Endothelial cell of umbilical vein (primary cell): ENCODE measurements around the gene CCDC182. TPM values are rescaled to one million over a fixed set of nuclear protein-coding genes. Genes with fewer than 3 reads are reported as not detected.

Source experiments
- BruUV-seq: library from RNA; stranded (reverse); fragments of 400-500 nt; replicated peaks from 2 replicates; lab custom pipeline; 2021; lab: Mats Ljungman, UMichigan
- CTCF ChIA-PET: fragments of 300-600, 350-600 bp; sonication (Branson Sonifier 250); formaldehyde crosslinking; loops from one replicate; lab custom pipeline; 2021; ENCODE audit warnings: antibody characterized with exemption, inconsistent platforms; lab: Charles Lee
- POLR2A ChIA-PET: fragments of 300-600, 350-600 bp; sonication (Branson Sonifier 250); formaldehyde crosslinking; loops from one replicate; lab custom pipeline; 2021; ENCODE audit warnings: antibody characterized with exemption, inconsistent platforms; lab: Charles Lee
- DNase-seq: peaks from one replicate; pipeline ENCODE4 v3.0.0-alpha.2; 2011; ENCODE audit warnings: low read depth, low spot score
- FAIRE-seq: peaks from 2 replicates; lab custom pipeline; 2011; peaks lifted over from hg19 to GRCh38; lab: Jason Lieb, UNC
- H2AFZ ChIP-seq: 2 replicates; pipeline ENCODE4 v1.6.0; 2012; ENCODE audit warnings: low read depth, low read length, control low read depth, inconsistent platforms
- H3K27ac ChIP-seq: 2 replicates; pipeline ENCODE4 v1.5.1; 2011; ENCODE audit warnings: low read depth, mild to moderate bottlenecking, control low read depth, low read length, moderate library complexity; ENCODE audit not compliant: insufficient read depth
- H3K27me3 ChIP-seq, 2 experiments: 2 replicates each; pipeline versions ENCODE4 v1.6.0 to v1.6.1; 2011; ENCODE audit warnings: low read length in 2 of 2, mixed read lengths in 1 of 2; ENCODE audit not compliant: control insufficient read depth in 2 of 2, insufficient read depth in 2 of 2
- H3K36me3 ChIP-seq, 2 experiments: 2 replicates in 1 of 2; 3 replicates in 1 of 2; pipeline ENCODE4 v1.5.1; 2011; ENCODE audit warnings: low read length in 2 of 2, mild to moderate bottlenecking in 1 of 2, moderate library complexity in 1 of 2; ENCODE audit not compliant: control insufficient read depth in 2 of 2, insufficient read depth in 2 of 2; ENCODE audit errors: extremely low read depth in 1 of 2
- H3K4me1 ChIP-seq: 3 replicates; pipeline ENCODE4 v1.5.1; 2011; ENCODE audit warnings: mild to moderate bottlenecking, low read length; ENCODE audit not compliant: control insufficient read depth, insufficient read depth; ENCODE audit errors: extremely low read depth
- H3K4me2 ChIP-seq: 2 replicates; pipeline ENCODE4 v1.6.1; 2011; ENCODE audit warnings: low read length, control low read depth, mixed read lengths; ENCODE audit not compliant: insufficient read depth
- H3K4me3 ChIP-seq, 3 experiments: fragments of 200-600 bp in 1 of 3; sonication (generic), shearing (Covaris generic) in 1 of 3; replicated peaks in 1 of 3; 2 replicates each; pipeline ENCODE4 v1.5.1; 2011 to 2016; ENCODE audit warnings: control low read depth in 3 of 3, low read length in 3 of 3, mild to moderate bottlenecking in 2 of 3, inconsistent platforms in 1 of 3, low read depth in 1 of 3, moderate library complexity in 1 of 3; ENCODE audit not compliant: insufficient read depth in 1 of 3
- H3K79me2 ChIP-seq: 2 replicates; pipeline ENCODE4 v1.6.0; 2012; ENCODE audit warnings: low read length, inconsistent platforms; ENCODE audit not compliant: control insufficient read depth, insufficient read depth
- H3K9ac ChIP-seq: replicated peaks from 2 replicates; pipeline ENCODE3; 2011; ENCODE audit warnings: low read length, control low read depth; ENCODE audit not compliant: insufficient read depth; ENCODE audit errors: extremely low read depth
- H3K9me1 ChIP-seq: replicated peaks from 3 replicates; pipeline ENCODE4 v1.6.0; 2011; ENCODE audit warnings: mild to moderate bottlenecking, low read length; ENCODE audit not compliant: control insufficient read depth, insufficient read depth; ENCODE audit errors: extremely low read depth
- H3K9me3 ChIP-seq: replicated peaks from 2 replicates; pipeline ENCODE4 v1.5.1; 2012; ENCODE audit warnings: low read length, inconsistent platforms; ENCODE audit not compliant: control insufficient read depth, insufficient read depth
- H4K20me1 ChIP-seq: replicated peaks from 2 replicates; pipeline ENCODE3; 2011; ENCODE audit warnings: mild to moderate bottlenecking, low read length; ENCODE audit not compliant: control insufficient read depth, insufficient read depth; ENCODE audit errors: extremely low read depth
- MYC ChIP-seq: IDR thresholded peaks from one replicate; pipeline ENCODE4 v1.6.1; 2011; ENCODE audit warnings: mild to moderate bottlenecking, low read depth, low read length
- dilution Hi-C: fragments of 300-500 bp; cut with MboI; formaldehyde crosslinking; loops from one replicate; pipeline ENCODE4 v1.15.0; 2019; ENCODE audit warnings: low sequenced_read_pairs; ENCODE audit not compliant: extremely low pct_ligation_motif_present
- intact Hi-C: fragments of 100-400 bp; cut with micrococcal nuclease; formaldehyde crosslinking; loops from one replicate; pipeline ENCODE4 v1.10.0; 2022
- polyA plus RNA-seq, 4 experiments: library from polyadenylated mRNA; depleted of rRNA in 3 of 4; stranded (reverse) in 3 of 4; unstranded in 1 of 4; fragments of >200 nt; gene quantifications; 2 replicates each; pipeline versions ENCODE4 v1.2.1 to v1.2.3, GENCODE V29; 2011 to 2012; ENCODE audit warnings: missing spikeins in 1 of 4
- small RNA-seq: library from RNA; depleted of rRNA; stranded (forward); fragments of <200 nt; gene quantifications from one replicate; pipeline ENCODE3, GENCODE V24; 2012; ENCODE audit warnings: low replicate concordance, low read depth; ENCODE audit not compliant: insufficient read depth, insufficient read length
- total RNA-seq: library from RNA; stranded (reverse); gene quantifications from 2 replicates; pipeline ENCODE4 v1.2.3, GENCODE V29; 2021

The CCDC182 gene
- total and polyA plus RNA-seq, 2 donors (not counting 3 experiments of a cell fraction or from before 2014, with no cell fraction given): not detected

- H3K4me1 ChIP-seq: no peaks in the 10 kb centered on the region
- no peaks in the 10 kb centered on the region for H4K20me1 ChIP-seq
- dilution Hi-C loops (no loop called here), intact Hi-C loops (no loop called here)
- ChIA-PET CTCF (interaction anchor here (1.0 to 1.4 kb wide), 2 partner anchors 87 to 453 kb away, joined by 3 to 5 read pairs; no protein-coding TSS in a partner anchor), POLR2A (no interaction called here)
- H3K36me3 ChIP-seq: no peaks in the 10 kb centered on the region
- no peak overlapping the region for H3K4me2 ChIP-seq
- TF ChIP-seq MYC: no peak
- no peak overlapping the region for H3K27ac ChIP-seq
- BruUV-seq: no TSS peak
- no peak overlapping the region for H2AFZ ChIP-seq
- no peak overlapping the region for H3K4me3 ChIP-seq
- H3K27me3 ChIP-seq: peaks cover 0 to 13% of the 10 kb centered on the region in 2 experiments
- FAIRE-seq: no peak
- H3K9me3 ChIP-seq: no peaks in the 10 kb centered on the region
- DNase-seq: no peak
- H3K9ac ChIP-seq: no peak overlapping the region
- no peaks in the 10 kb centered on the region for H3K9me1 ChIP-seq
- H3K79me2 ChIP-seq: no peaks in the 10 kb centered on the region
Observed at GRCh38 chr17:57696050-57696449, 49.0 kb downstream of the CCDC182 start.

Small RNA genes within 50 kb of the gene (small RNA-seq; reads per million reads assigned to genes)
- gene RN7SKP94: not detected

Other genes with a start within 250 kb of the CCDC182 start
- gene MRPS23, start 104.7 kb upstream of the CCDC182 start, total RNA-seq: 40.7 and 46.2 TPM in 2 replicates
- gene MRPS23, start 104.7 kb upstream of the CCDC182 start, polyA plus RNA-seq: 27.6 and 39.9 TPM in 2 replicates
- gene CUEDC1, start 210.1 kb upstream of the CCDC182 start, total RNA-seq: 27.7 and 28.5 TPM in 2 replicates
- 15.8 and 16.5 TPM in 2 replicates for gene CUEDC1, start 210.1 kb upstream of the CCDC182 start, polyA plus RNA-seq
- gene VEZF1, start 243.0 kb upstream of the CCDC182 start, total RNA-seq: 58.2 and 59.0 TPM in 2 replicates
- 26.9 and 27.8 TPM in 2 replicates for gene VEZF1, start 243.0 kb upstream of the CCDC182 start, polyA plus RNA-seq